Fibroblast of peridontal ligament (primary cell): Measurements from ENCODE around the gene FGF11.
"Not testable (repeated sequence)": the region's sequence is repeated elsewhere in the genome, so short reads cannot be mapped to it uniquely, and the experiment has no call there.

Experiments used
- DNase-seq: peaks from one replicate; pipeline ENCODE4 v3.0.0-alpha.2; 2010; ENCODE audit errors: extremely low read depth

Gene FGF11

GRCh38 chr17:7478276-7479212, 39.2 kb downstream of the FGF11 start:
- peak; percentile 40 for DNase-seq

- DNase-seq, result peak; percentile 28
Observed at GRCh38 chr17:7479213-7480088, 40.1 kb downstream of the FGF11 start, which contains the start of gene ZBTB4. Gene ZBTB4 (minus strand): TSS chr17:7479631. CDS start chr17:7466801, 12,830 bp downstream.

GRCh38 chr17:7480089-7480384, 40.7 kb downstream of the FGF11 start:
- DNase-seq, result no peak

- DNase-seq, result not testable (repeated sequence)
Observed at GRCh38 chr17:7481275-7481674, 42.0 kb downstream of the FGF11 start, which contains the start of gene SLC35G6. Gene SLC35G6 (plus strand): TSS chr17:7481446. CDS start chr17:7481517, 71 bp downstream.

GRCh38 chr17:7481842-7482741, 42.8 kb downstream of the FGF11 start:
- not testable (repeated sequence) for DNase-seq

GRCh38 chr17:7482742-7483088, 43.4 kb downstream of the FGF11 start:
- DNase-seq, result not testable (repeated sequence)

GRCh38 chr17:7483255-7484066, 44.1 kb downstream of the FGF11 start:
- DNase-seq, result peak; percentile 95

GRCh38 chr17:7484067-7484918, 45.0 kb downstream of the FGF11 start, which contains the start of gene POLR2A:
Gene POLR2A (plus strand): TSS chr17:7484366.
- DNase-seq, result peak; percentile 98

GRCh38 chr17:7484919-7485377, 45.6 kb downstream of the FGF11 start:
- no peak for DNase-seq

- DNase-seq, result peak; percentile 86
Observed at GRCh38 chr17:7486181-7486580, 46.9 kb downstream of the FGF11 start.

GRCh38 chr17:7490144-7490543, 50.8 kb downstream of the FGF11 start:
- DNase-seq, result no peak

- no peak for DNase-seq
Observed at GRCh38 chr17:7491583-7491982, 52.3 kb downstream of the FGF11 start.

- DNase-seq, result no peak
Observed at GRCh38 chr17:7493941-7494340, 54.6 kb downstream of the FGF11 start.
